Kidney tubule cell (primary cell): ENCODE results near the gene GNA12.

Experiments used
- DNase-seq: peaks from one replicate; pipeline ENCODE4 v3.0.0-alpha.2; 2018; ENCODE audit warnings: low spot score

The GNA12 gene

GRCh38 chr7:2802504-2803341 lies 41.4 kb downstream of the GNA12 start:
- DNase-seq: no peak

GRCh38 chr7:2802101-2802500 lies 42.0 kb downstream of the GNA12 start:
- peak; percentile 26 for DNase-seq

GRCh38 chr7:2800931-2801688 lies 43.0 kb downstream of the GNA12 start:
- no peak for DNase-seq

- no peak for DNase-seq
Observed at GRCh38 chr7:2800220-2800930, 43.7 kb downstream of the GNA12 start.

- no peak for DNase-seq
Observed at GRCh38 chr7:2799253-2799652, 44.9 kb downstream of the GNA12 start.

GRCh38 chr7:2798669-2799068 lies 45.4 kb downstream of the GNA12 start:
- no peak for DNase-seq

GRCh38 chr7:2796358-2797352 lies 47.5 kb downstream of the GNA12 start:
- no peak for DNase-seq

GRCh38 chr7:2795906-2796305 lies 48.2 kb downstream of the GNA12 start:
- no peak for DNase-seq

GRCh38 chr7:2794836-2795636 lies 49.1 kb downstream of the GNA12 start:
- DNase-seq: no peak

DNA sequence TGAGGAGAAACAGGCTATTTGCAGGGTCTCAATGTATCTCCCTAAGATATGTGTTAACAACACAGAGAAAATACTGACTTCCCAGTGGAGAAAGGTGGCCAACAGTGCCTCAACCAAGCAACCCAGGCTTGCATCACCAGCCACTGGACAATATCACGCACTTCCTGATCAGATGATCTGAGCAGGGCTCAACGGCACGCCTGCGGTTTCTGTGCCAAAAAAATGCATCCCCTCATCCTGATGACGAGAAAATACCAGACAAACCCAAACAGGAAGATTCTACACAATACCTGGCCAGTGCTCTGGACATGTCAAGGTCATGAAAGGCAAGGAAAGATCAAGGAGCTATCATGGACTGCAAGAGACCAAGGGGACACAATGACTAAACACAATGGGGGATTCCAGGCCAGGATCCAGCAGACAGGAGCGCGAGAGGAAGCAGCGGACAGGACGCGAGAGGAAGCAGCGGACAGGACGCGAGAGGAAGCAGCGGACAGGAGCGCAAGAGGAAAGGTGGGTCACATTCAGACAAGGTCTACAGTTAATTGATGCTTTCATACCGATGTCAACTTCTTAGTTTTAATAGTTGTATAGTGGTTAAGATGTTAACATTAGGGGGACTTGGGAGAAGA lies 51.1 kb downstream of the GNA12 start:
- no peak for DNase-seq

GRCh38 chr7:2792235-2792634 lies 51.9 kb downstream of the GNA12 start:
- no peak for DNase-seq

DNA sequence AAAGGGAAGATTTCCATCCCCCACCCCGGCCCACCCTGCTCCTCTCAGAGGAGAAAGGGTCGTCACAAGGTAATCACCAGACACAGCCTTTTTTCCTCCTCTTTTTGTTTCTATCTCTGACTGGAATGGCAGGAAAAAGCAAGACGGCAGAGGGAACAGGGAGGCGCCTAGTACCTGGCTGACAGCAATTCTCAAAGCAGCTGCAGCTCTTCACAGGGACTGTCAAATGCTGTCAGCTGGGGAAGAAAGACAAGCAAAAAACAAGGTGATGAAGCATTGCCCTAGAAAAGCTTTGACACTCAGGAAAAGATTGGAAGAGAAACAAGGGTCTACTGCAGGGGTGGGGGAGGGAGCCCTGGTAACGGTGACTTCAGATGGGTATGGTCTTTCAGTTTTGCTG lies 52.7 kb downstream of the GNA12 start:
- DNase-seq: no peak

DNA sequence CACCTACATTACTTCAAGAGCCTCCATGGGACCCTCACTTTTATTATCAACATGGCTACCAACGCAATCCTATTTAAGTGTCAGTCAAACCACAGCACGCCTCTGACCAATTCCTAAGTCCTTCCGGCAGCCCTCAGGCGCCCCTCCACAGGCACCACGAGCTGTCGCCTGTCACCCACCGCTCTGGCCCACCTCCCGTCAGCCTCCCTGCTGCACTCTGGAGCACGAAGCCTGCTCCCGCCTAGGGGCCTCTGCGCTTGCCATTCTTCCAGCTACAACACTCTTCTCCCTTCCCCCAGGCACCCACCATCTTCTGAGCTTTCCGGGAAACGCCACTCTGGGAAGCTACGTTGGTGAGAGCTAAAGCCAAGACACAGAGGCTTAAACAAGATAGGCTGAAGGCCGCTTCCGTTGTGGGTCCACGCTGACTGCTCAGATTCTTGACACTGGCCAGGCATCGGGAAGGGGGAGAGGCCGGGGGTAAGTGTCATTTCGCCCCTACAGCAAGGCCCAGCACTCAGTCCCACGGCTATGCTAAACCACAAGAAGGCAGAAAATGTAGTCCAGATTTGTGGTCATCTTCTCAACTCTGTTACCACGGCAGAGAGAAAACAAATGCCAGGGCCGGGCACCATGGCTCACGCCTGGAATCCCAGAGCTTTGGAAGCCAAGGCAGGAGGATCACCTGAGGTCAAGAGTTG lies 56.7 kb downstream of the GNA12 start:
- no peak for DNase-seq

- no peak for DNase-seq
Observed at GRCh38 chr7:2786607-2787116, 57.4 kb downstream of the GNA12 start.

DNA sequence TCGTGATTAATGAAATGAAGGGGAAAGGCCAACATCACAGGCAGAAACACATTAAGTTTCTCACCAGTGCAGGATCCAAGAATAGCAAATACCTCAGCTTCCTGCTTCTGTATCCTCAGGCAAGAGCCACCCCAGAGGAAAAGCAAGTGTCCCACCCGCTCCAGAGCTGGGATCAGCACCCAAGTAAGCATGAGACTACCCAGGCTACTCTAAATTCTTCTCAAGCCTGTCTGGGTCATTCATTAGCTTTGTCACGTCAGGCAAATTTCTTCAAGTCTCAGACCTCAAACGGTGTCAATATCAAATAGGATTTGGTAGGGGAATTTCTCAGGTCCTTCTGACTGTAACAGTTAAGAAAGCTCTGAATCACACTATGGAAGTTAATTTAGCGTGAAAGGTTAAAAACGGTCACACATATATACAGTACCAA lies 59.0 kb downstream of the GNA12 start:
- DNase-seq: peak; percentile 93

- no peak for DNase-seq
Observed at GRCh38 chr7:2782565-2782964, 61.5 kb downstream of the GNA12 start.

DNA sequence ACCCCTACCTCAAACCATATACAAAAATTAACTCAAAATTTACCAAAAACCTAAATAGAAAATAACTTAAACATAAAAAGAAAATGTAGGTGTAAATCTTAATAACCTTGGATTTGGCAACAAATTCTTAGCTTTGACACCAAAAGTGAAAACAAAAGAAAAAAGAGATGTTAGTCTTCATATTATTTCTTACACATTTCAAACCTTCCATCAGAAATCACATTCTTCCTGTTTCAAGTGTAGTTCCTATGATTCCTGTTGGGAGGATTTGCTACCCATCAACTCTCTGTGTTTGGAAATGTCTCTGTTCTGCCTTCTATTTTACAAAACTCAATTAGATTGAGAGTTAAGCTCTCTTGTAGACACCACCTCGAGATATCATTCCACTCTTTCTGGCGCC lies 62.0 kb downstream of the GNA12 start:
- DNase-seq: no peak

- no peak for DNase-seq
Observed at GRCh38 chr7:2781636-2782035, 62.5 kb downstream of the GNA12 start.

GRCh38 chr7:2779051-2779450 lies 65.1 kb downstream of the GNA12 start:
- no peak for DNase-seq
